HG03460 (cell line): Measurements from ENCODE around the gene ITPKC.
A peak's percentile ranks its signal among the peaks of the same experiment; 100 is the strongest.

Experiments
- ATAC-seq: cut with Tn5 transposase; IDR thresholded peaks from one replicate; pipeline ENCODE4 v1.9.1; 2021; ENCODE audit not compliant: unreplicated experiment

The ITPKC gene

DNA sequence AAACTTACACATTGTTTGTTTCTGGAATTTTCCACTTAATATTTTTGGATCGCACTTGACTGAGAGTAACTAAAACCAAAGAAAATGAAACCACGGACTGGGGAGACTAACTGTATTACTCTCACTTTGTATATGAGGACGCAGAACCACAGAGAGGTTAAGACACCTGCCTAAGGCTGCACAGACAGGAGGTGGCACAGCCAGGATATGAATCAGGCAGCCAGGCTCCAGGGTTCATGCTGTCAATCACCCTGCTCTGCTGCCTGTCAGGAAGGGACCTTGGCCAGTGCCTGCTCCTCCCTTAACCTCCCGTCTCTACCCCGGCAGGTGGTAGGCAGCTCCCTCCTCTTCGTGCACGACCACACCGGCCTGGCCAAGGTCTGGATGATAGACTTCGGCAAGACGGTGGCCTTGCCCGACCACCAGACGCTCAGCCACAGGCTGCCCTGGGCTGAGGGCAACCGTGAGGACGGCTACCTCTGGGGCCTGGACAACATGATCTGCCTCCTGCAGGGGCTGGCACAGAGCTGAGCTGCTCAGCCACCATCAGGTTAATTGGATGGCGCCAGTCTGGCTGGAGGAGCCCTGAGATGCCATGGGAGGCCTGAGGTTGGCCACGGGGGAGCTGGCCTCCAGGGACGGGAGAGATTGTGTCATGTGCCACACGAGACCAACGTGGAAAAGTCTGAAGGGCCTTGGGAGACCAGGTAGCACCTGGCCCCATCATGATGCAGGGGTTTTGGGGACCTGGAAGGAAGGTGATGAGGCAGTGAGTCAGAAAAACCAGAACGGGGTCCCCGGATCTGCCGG lies 22.3 kb downstream of the ITPKC start:
- ATAC-seq = no peak

DNA sequence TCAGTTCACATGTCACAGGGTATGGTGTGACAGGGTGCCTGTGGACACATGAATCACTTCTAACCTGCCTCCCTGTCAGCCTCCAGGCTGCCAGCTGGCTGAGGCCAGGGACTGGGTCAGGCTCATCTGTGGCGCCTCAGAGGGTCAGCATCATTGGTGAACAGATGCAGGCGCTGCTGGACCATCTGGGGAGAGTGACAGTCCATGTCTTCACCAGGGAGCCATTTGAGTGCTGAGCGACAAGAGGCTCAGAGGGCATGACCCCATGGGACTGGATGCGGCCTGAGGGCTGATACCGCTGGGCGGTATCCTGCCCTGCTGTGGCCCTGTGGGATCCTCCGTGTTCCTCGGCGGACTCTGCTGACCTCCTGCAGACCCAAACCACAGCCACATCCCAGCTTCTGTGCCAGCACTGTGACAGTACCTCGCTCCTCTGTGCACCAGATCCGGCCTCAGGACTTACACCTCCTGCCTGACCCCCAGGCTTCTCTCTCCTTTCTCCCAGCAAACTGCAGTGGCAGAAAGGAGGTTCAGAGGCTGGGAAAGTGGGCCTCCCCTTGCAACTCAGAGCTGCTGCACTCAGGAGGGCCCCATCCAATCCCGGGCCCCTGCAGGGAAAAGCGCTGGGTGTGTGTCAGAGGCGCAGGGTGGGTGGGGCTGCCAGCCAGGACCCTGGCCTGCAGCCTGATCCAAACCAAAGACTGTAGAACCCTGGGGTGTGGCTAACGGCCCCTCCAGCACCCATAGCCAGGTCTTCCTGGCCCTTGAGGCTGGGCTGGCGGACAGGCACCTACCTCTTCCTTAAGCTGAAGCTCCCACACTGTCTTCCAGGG lies 23.2 kb downstream of the ITPKC start:
- ATAC-seq = no peak

DNA sequence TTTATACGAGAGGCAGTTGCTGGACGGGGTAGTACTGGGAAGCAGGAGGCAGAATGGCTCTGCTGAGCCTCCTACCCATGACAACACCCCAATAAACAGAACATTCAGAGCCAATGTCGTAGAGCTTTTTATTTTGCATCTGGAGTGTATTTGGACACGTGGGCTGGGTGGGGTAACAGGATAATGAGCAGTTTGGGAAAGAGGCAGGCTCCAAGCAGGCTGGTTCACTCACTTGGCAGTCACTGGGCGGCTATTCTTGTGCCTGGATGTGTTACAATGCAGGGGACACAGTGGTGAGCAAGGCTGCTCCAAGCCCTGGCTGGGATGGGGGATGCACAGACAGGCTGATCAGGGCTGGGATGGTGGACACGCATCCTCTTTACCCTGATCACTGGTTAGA lies 23.8 kb downstream of the ITPKC start:
- ATAC-seq = no peak

DNA sequence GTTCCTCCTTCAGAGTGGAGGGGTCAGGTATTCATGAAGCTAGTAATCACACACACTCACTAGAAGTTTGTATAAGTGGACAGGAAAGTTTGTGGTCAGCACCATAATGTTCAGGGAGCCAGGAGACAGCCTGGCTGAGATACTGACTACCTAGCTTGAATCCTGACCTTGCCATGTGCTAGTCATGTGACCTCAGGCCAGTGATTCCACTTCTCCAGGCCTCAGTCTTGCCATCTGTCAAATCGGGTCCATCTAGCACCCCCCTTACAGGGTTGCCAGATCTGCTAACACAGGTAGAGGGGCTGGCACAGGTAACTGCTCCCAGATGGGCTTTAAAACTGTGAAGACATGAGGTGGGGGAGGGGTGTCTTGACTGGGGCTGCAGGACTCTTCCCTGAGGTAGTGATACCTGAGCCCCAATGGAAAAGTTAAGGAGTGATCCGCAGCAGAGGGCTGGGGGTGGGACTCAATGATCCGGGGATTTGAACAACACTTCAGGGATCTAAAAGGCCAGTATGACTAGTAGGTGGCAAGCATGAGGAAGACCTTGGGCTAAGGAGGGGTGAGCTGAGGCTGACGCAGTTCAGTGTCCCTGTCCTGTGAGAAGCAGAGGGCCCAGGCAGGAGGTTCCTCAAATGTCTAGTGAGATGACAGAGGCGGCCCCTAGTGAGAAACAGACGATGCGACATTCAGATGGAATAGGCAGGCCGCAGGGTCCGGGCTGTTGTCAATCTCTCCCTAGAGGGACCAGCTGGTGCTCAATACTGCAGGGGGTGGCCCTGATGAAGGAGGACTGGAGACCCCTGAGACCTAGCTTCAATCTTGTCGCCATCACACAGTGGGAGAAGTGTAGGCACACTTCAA lies 24.8 kb downstream of the ITPKC start:
- no peak for ATAC-seq

DNA sequence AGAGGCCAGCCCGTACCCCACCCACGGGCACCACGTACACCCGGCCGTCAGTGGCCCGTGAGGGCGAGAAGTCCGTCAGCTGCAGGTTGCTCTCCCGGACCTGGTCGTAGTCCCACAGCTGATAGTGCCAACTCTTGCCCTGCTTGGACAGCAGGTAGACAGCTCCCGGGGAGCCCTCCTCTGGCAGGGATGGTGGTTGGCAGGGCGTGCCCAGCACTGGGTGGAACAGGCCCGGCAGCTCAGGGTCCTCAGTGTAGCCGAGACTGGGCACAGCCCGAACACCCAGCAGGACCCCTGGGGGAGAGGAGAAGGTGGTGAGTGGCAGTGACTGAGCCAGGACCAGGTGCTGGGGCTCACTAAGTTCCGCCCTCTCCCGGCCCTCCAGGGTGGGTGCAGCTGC lies 25.6 kb downstream of the ITPKC start:
- no peak for ATAC-seq

DNA sequence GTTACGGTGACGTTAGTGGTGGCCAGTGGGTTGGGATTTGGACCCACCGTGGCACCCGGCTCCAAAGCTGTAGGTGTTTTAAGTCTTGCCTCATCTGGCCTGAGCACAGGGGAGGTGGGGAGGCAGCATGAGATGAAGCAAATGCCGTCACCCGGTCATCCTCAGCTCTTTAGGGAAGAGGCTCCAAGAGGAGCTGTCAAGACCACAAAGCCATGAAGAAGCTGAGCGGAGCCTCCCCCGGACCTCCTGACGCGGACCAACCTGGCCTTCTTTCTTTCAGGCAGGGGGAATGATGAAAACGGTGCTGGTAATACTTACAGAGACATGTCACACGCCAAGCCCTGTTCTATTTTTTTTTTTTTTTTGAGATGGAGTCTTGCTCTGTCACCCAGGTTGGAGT lies 26.0 kb downstream of the ITPKC start:
- no peak for ATAC-seq

DNA sequence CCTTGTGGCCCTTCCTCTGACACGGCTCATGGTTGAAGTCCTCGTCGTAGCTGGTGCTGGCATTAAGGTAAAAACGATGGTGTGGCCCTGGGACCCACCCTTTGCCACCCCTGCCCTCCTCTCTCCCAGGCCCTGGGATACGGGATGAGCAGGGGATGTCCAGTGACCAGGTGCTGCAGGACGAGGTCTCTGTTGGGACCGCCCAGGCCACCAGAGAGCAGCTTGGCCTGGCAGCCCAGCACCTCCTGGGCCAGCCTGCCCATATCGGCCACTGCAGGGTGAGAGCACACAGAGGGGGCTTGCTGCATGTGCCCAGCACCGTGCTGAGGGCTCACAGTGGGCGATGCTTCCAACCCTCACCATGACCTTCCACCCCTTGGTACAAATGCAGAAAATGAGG lies 27.0 kb downstream of the ITPKC start:
- ATAC-seq = no peak

DNA sequence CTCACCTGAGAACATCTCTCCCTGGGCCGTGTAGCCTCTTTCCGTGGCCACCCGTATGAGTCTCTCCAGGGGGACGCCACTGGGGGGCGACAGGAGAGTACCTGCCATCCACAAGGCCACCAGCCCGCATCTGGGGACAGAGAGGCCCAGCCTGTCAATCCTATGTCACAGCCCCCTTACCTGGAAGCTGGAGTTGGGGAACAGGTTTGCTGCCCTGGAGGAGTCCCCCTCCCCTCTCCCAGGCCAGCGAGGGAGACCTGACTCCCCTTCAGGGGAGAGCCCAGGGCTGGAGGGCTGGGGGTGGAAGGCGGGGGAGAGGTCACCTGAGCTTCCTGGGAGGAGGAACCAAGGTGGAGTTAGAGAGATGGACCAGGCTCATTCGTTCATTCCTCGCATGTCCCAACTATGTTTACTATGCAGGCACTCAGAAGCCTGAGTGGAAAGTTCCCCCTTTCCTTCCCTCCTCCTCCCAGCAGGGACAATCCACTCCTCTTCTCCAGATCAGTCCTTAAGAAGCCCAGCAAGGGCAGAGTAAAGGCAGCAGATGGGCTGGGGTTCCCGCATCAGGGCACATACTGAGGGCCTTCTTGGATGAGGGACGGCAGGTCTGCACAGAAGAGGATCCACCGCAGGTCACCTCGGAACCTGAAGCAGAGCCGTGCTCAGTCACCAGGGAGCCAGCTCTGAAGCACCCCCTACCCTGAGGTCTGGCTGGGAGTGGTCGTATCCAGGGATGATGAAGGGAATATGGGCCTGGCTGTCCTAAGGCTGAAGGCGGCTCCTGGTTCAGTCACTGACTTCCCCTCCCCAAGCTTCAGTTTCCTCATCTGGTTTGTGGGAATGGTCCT lies 27.9 kb downstream of the ITPKC start:
- no peak for ATAC-seq

DNA sequence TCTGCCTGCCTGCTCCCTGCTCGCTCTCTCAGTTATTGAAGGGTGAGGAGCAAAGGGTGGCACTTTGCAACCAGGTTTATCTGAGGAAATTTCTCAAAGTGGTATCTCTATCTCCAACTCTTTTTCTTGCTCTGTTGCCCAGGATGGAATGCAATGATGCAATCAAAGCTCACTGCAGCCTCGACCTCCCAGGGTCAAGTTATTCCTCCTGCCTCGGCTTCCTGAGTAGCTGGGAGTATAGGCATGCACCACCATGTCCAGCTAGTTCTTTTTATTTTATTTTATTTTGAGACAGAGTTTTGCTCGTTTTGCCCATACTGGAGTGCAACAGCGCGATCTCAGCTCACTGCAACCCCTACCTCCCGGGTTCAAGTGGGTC lies 28.5 kb downstream of the ITPKC start:
- no peak for ATAC-seq

DNA sequence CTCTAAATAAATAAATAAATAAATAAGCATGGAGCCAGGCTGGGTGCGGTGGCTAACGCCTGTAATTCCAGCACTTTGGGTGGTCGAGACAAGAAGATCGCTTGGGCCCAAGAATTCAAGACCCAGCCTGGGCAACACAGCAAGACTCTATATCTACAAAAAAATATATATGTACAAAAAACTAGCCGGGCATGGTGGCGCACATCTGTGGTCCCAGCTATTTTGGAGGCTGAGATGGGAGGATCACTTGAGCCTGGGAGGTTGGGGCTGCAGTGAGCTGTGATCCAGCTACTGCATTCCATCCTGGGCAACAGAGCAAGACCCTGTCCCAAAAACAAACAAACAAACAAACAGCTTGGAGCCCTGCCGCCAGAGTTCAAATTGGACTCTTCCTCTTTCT lies 30.6 kb downstream of the ITPKC start:
- ATAC-seq = no peak

DNA sequence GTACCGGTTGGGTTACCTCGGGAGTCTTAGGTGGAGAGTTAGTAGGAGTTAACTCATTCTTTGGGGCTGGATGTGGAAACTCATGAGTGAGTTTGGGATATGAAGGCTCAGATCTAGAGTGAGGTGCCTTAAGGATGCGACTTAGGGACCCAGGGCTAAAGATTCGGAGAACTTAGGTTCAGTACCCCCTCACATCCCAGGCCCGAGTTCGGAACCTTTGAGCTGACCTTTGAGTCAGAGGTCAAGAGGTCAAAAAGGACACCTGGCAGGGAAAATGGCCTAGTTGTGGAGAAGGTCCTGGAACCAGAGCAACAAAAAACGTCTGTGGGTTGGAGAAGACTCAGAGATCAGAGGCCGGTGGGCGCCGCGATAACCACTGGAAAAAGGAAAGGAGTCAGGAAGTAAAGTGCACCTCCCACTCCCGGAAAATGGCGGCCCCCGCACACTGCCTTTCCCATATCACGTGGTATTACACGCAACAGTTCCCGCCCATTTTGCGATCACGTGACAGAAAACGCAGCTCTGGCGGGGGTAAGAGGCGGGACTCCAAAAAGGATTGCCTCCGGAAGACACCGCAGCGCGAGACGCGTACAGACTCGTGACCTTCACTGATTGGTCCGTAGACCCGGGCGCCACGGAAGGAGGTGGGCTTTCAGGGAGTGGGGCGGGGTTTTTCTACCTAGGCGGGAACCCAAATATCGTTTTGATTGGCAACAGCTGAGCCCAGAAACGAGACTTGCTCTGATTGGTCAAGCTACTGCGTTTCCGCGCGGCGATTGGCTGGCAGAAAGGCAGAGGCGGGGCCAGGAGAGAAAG lies 33.4 kb downstream of the ITPKC start, which contains the start of gene ACTMAP:
TSS of gene ACTMAP (minus strand) at position 420 of the 816 bp plus-strand sequence. CDS start 674 bp downstream, outside the sequence.
- peak; percentile 75 for ATAC-seq

DNA sequence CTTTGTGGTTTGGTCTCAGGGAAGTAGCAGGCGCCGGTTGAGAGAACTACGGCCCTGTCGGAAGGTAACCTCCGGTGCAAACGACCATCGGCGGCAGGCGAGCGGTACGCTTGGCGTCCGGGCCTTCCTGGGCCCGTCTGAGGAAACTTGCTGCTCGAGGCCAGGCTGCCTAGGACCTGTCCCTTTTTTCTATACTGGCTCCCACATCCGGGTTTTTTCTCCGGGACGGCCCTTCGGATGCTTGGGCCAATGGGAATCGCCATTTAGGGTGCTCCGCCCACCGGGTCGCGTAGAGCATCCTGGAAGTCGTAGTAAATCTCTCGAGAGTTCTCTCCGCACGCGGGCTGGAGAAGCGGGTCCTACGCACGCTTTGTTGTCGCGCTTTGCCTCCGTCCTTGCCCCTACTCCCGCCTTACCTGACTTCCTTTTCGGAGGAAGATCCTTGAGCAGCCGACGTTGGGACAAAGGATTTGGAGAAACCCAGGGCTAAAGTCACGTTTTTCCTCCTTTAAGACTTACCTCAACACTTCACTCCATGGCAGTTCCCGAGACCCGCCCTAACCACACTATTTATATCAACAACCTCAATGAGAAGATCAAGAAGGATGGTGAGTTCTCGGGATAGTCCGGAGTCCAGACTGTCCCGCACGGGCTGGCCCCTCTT lies 34.1 kb downstream of the ITPKC start, which contains the start of gene SNRPA:
TSS of gene SNRPA (plus strand) at position 330 of the 664 bp plus-strand sequence. CDS start at position 536, 206 bp downstream.
- peak; percentile 58 for ATAC-seq

DNA sequence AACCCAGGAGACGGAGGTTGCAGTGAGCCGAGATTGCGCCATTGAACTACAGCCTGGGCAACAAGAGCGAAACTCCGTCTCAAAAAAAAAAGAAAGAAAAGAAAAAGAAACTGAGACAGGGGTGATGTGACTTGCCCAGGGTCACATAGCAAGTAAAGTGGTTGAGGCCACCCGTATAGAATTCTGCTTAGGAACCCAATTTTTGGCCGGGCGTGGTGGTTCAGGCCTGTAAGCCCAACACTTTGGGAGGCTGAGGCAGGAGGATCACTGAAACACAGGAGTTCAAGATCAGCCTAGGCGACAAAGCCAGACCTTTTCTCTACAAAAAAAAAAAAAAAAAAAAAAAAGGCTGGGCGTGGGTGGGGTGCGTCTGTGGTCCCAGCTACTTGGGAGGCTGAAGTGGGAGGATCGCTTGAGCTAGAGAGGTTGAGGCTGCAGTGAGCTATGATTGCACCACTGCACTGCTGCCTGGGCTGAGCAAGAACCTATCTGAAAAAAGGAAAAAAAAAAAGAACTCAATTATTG lies 35.4 kb downstream of the ITPKC start:
- ATAC-seq = no peak

DNA sequence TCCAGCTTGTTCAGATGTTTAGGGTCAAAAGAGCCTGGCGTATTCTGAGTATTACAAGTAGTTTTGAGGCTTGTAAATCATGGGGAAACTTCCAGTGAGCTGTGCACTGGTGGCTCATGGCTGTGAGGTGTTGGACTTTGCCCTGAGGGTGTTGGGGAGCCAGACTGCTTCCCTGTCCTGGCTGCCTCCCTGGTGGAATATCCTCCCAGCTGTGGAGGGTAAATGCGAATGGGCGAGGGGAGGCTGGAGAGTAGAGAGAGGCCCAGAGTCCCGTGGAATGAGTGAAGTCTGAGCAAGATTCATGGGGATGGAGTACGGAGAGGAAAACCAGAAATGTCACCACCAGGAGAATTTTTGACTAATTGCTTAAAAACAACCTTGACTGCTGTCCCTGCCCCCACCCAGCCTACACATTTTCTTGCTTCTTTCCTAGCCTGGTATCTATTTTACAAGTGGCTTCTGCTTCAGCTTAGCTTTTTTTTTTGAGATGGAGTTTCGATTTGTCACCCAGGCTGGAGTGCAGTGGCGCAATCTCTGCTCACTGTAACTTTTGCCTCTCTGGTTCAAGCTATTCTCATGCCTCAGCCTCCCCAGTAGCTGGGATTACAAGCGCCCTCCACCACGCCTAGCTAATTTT lies 37.8 kb downstream of the ITPKC start:
- ATAC-seq = no peak

DNA sequence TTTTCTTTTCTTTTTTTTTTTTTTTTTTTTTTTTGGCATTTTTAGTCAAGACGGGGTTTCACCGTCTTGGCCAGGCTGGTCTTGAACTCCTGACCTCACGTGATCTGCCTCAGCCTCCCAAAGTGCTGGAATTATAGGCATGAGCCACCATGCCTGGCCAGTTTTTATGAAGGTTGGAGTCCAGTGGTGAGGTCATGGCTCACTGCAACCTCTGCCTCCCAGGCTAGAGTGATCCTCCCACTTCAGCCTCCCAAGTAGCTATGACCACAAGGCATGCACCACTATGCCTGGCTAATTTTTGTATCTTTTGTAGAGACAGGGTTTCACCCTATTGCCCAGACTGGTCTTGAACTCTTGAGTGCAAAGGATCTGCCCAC lies 38.3 kb downstream of the ITPKC start:
- no peak for ATAC-seq

DNA sequence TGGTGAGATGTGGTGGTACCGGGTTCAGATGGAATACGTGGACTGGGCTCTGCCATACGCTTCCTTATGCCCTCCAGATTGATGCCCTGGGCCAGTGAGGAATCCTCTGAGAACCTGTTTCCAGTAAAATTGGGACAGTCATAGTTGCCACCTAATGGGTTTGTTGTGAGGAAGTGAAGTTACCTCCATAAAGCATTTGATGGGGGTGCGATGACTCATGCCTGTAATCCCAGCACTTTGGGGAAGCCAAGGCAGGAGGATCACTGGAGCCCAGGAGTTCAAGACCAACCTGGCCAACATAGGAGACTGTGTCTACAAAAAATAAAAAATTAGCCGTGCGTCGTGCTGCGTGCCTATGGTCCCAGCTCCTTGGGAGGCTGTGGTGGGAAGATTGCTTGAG lies 38.9 kb downstream of the ITPKC start:
- ATAC-seq = no peak

DNA sequence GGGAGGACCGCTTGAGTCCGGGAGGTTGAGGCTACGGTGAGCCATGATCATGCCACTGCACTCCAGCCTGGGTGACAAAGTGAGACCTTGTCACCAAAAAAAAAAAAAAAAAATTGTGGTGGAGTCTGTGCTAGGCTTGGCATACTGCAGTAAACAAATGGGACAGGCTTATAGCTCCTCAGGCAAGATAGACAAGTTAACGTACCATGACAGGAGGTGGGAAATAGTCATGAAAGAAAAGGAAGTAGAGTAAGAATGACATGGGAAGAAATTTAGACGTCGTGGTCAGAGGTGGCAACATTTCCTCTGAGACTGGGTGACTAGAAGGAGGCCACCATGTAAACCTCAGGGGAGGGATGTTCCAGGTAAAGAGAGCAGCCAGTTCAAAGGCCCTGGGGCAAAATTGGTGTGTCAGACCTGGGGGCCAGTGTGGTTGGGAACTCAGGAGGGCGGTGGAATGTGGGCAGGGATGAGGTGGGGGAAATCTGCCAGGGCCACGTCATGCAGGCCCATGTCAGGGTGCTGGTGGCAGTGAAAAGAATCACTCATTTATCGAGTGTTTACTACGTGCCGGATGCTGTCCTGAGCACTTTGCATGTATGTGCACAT lies 39.7 kb downstream of the ITPKC start:
- ATAC-seq = no peak

DNA sequence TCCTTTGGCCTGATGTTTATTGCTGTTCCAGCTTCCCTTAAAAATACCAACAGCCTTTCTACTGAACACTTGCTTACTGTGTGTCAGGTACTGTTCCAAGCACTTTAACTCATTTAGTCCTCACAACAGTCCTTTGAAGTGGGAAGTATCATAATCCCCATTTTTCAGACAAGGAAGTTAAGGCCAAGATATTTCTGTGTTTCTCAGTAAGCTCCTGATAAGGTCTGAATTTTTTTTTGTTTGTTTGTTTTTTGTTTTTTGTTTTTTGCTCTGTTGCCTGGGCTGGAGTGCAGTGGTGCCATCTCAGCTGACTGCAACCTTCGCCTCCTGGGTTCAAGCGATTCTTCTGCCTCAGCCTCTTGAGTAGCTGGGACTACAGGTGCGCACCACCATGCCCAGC lies 41.6 kb downstream of the ITPKC start:
- ATAC-seq = no peak
